ENCODE data around the gene MEGF11. TPM values are rescaled to one million over a fixed set of nuclear protein-coding genes. Genes with fewer than 3 reads are reported as not detected.

The MEGF11 gene
- total RNA-seq, 1 experiment from 2014 or later: 0.02 TPM

- DNase-seq (ENCODE audit: low read depth): no peak
Measured at GRCh38 chr15:66066005-66066404, 187.5 kb downstream of the MEGF11 start.

- DNase-seq (ENCODE audit: low read depth): no peak
Measured at GRCh38 chr15:66065325-66065724, 188.2 kb downstream of the MEGF11 start.

DNA sequence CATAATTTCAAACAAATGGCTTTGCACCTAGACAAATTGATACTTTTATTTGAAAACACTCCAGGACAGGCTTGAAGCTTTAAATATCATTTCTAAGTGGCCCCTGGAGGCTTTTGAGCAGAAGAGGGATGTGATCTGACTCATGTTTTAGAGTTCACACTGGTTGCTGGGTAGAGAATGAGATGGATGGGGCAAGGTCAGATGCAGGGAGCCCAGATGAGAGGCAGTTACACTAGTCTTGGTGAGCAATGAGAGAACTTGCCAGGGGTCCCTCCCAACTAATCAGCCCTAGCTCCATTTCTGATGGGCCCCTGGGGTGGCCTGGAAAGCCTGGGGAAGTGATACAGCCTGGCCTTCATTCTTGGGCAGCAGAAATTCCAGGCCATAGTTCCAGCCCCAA is 190.4 kb downstream of the MEGF11 start:
- DNase-seq (ENCODE audit: low read depth): no peak

DNA sequence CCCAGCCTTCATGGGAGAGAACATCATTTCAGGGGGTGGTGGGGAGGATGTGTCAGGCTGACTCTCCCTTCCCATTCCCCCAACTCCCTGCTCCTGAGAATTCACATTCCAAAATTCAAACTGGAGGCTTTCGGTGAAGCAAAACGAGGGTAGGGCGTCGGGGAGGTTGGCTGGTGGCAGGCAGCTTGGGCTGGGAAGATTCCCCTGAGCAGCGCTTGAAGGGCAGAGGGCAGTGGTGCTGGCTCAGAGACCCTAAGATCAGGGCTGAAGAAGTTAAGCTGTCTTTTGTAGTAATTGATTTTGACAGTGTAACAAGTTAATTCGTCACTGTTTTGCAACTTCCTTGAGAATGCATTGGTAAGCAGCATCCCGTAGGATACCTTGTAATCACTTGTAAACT is 196.5 kb downstream of the MEGF11 start:
- DNase-seq (ENCODE audit: low read depth): no peak

- DNase-seq (ENCODE audit: low read depth): no peak
Measured at GRCh38 chr15:66053991-66054390, 199.6 kb downstream of the MEGF11 start.

DNA sequence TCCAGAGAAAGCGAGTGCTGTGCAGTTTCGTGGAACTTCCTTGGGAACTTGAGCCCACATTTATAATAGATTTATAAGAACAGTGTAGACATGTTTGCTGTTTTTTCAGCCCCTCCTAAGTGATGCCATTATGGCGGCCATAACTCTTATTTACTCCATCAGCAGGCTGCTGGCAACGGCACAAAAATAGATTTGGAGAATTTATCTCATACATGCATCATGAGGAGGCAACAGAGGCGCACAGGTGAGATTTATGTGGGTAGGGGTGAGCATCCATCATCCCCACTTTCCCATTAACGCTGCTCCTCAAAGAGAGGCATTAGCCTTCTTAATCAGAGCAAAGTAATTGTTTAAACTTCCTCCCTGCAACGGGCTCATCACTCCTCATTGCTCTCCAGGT is 201.7 kb downstream of the MEGF11 start:
- DNase-seq (ENCODE audit: low read depth): no peak

DNA sequence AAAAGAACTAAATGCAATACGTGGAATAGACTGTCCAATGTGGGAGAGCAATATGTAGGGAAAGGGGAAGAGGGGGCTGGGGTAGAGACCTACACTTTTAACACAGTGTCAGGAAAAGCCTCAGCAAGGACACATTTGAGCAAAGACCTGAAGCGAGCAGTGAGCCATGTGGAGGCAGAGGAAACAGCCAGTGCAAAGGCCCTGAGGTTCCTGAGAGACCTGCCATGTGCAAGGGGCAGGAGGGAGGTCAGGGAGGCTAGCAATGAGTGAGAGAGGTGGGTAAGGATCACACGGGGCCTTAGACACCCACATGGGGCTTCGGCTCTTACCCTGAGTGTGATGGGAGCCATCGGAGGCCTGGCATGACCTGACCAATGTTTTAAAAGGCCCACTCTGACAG is 203.3 kb downstream of the MEGF11 start:
- no peak for DNase-seq (ENCODE audit: low read depth)

GRCh38 chr15:66049353-66049752 is 204.2 kb downstream of the MEGF11 start:
- no peak for DNase-seq (ENCODE audit: low read depth)

DNA sequence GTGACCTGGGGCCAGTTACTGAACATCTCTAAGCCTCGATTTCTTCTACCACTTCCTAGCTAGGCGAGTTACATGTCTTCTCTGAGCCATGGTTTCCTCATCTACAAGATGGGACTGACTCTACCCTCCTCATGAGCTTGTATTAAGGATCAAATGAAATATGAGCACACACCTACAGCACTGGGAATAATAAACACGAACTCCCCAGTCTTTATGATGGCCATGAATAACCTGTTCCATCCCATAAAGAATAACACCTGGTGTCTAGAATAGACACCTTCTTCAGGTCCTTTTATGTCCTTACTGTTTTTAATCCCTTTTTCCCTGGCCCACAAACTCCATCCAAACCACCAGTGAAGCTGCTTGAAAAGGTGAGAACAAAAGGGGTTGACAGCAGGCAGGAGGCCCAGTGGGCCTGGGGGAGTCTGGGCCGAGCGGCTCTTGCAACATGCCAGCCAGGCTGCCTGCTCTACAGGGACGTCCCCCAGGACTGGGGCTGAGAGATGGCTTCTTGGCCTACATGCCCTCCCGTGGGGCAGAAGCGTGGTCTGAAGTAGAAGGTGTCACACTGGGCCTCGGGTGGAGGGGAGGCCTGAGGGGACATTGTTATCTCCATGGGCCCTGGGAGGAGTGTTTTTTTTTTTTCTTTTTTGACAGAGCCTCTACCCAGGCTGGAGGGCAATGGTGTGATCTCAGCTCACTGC is 206.1 kb downstream of the MEGF11 start:
- DNase-seq (ENCODE audit: low read depth): no peak

- DNase-seq (ENCODE audit: low read depth): no peak
Measured at GRCh38 chr15:66046751-66047150, 206.8 kb downstream of the MEGF11 start.

- no peak for DNase-seq (ENCODE audit: low read depth)
Measured at GRCh38 chr15:66046326-66046725, 207.2 kb downstream of the MEGF11 start.

DNA sequence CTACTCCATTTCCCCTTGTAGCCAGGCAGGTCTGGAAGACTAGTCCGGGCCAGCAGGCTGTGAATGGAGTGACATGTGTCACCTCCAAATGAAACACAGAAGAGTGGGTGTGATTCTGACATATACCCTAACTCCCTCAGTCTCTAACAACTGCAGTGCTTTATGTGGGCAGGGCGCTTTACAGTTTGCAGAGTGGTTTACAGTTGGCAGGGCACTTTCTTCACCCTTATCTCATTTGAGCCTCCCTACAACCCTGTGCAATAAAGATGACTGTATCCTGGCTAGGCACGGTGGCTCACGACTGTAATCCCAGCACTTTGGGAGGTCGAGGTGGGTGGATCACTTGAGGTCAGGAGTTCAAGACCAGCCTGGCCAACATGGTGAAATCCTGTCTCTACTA is 208.0 kb downstream of the MEGF11 start:
- DNase-seq (ENCODE audit: low read depth): no peak

DNA sequence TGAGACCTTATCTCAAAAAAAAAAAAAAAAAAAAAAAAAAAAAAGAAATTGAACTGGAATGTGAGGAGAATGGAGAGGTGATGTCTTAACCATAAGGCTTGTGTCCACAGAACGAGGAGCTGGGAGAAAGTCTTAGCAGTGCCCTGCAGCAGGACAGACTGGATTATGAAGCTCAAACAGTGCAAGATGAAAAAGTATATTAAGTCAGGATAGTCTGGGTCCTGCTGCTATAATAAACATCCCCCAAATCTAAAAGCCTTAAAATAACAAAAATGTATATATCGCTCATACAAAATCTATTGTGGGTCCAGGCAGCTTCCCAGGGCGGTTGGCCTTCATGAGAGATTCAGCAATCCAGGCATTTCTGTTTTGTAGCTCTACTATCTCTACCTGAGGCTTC is 208.7 kb downstream of the MEGF11 start:
- DNase-seq (ENCODE audit: low read depth): no peak

DNA sequence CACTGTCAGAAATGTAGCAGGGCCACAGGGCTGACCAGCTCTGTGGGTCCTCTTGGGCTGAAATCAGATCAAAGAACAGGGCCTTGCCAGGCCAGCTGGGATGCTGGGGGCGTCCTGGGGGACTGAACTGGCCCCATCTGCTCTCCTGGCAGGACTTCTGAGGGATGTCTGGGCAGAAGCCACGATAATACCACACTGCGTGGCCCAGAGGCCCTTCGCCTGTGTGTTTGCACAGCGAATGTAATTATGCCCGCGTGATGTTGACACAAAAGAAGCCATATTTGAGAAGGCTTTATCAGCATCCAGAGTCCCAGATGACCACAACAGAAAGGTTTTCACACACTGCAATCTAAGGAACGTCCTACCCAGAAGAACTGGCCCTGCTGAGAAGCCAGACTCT is 210.3 kb downstream of the MEGF11 start:
- DNase-seq (ENCODE audit: low read depth): no peak

DNA sequence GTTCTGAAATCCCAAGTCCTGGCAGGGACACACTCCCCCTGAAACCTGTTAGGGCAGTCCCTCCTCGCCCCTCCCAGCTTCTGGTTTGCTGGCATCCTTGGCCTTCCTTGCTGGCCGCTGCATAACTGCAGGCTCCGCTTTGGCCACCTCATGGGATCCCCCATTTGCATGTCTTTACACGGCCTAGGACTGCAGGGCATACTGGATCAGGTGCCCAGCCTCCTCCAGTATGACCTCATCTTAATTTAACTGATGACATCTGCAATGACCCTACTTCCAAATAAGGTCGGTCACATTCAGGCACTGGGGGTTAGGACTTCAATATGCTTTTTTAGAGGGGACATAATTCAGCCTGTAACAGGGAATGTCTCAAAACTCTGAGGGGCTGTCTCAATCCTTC is 210.9 kb downstream of the MEGF11 start:
- no peak for DNase-seq (ENCODE audit: low read depth)

DNA sequence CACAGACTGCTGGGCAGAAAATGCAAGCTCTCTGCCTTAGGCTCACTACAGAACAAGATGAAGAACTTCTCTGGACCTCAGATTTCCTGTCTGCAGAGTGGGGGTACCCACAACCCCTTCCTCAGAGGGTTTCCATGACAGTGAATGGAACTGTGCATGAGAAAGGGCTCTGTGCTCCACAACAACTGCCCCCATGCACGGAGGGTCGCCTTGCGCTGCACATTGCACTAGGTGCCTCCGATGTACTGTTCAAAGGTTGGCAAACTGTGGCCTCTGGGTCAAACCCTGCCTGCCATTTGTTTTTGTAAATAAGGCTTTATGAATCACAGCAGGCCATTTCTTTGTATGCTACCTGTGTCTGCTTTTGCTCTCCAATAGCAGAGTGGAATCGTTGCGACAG is 212.3 kb downstream of the MEGF11 start:
- no peak for DNase-seq (ENCODE audit: low read depth)

DNA sequence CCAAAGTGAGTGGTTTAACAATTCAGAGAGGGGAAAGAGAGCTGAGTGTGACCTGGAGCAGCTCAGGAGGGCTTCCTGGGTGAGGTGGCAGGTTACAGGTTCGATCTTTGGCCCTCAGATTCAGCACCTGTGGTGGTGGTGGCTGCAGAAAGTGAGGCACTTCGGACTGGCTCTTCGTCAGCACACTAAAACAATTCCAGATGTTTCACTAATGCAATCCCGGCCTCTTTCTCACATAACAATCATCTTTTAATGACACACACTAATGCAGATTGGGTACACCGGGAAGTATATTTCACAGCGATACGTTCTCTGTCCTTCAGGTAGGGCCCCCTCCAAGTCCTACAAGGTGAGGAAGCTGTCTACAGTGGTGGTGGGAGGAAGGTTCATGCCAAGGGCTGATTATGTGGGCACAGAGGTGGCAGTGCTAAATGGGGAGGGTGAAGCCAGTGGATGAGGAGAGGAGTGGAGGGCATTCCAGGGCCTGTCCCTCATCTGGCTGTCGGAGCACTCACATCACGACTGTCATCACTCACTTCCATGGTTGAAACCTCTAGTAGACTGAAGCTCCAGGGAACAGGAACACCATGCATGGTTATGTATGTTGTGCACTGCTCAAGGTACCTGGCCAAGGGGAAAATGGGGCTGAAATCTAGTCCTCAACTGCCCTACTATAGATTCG is 213.2 kb downstream of the MEGF11 start:
- no peak for DNase-seq (ENCODE audit: low read depth)

GRCh38 chr15:66039117-66039871 is 214.3 kb downstream of the MEGF11 start:
- no peak for DNase-seq (ENCODE audit: low read depth)

GRCh38 chr15:66038387-66039116 is 215.0 kb downstream of the MEGF11 start:
- DNase-seq (ENCODE audit: low read depth): no peak

- DNase-seq (ENCODE audit: low read depth): no peak
Measured at GRCh38 chr15:66036859-66037258, 216.7 kb downstream of the MEGF11 start.

GRCh38 chr15:66035901-66036300 is 217.6 kb downstream of the MEGF11 start:
- DNase-seq (ENCODE audit: low read depth): no peak

- no peak for DNase-seq (ENCODE audit: low read depth)
Measured at GRCh38 chr15:66033143-66033542, 220.4 kb downstream of the MEGF11 start.
